ENCODE results near the gene ADAMTS18. TPM values are rescaled to one million over a fixed set of nuclear protein-coding genes. Genes with fewer than 3 reads are reported as not detected.

The ADAMTS18 gene
- total RNA-seq, 2 experiments from 2014 or later, result not detected

GRCh38 chr16:77330332-77331042 is 104.3 kb downstream of the ADAMTS18 start:
- CTCF ChIA-PET, result no interaction called here
- POLR2A ChIA-PET, result no interaction called here

- ChIA-PET CTCF (no interaction called here), POLR2A (no interaction called here)
Measured at GRCh38 chr16:77328768-77329167, 106.1 kb downstream of the ADAMTS18 start.

- CTCF ChIA-PET, result no interaction called here
- POLR2A ChIA-PET, result no interaction called here
Measured at GRCh38 chr16:77328274-77328673, 106.6 kb downstream of the ADAMTS18 start.

- ChIA-PET POLR2A (no interaction called here), CTCF (no interaction called here)
Measured at GRCh38 chr16:77327717-77328116, 107.1 kb downstream of the ADAMTS18 start.

GRCh38 chr16:77324729-77325128 is 110.1 kb downstream of the ADAMTS18 start:
- ChIA-PET POLR2A (no interaction called here), CTCF (no interaction called here)

GRCh38 chr16:77323695-77324094 is 111.1 kb downstream of the ADAMTS18 start:
- CTCF ChIA-PET, result no interaction called here

GRCh38 chr16:77322757-77323156 is 112.1 kb downstream of the ADAMTS18 start:
- ChIA-PET POLR2A (no interaction called here), CTCF (no interaction called here)

More at GRCh38 chr16:77323695-77324094, 111.1 kb downstream of the ADAMTS18 start:
- POLR2A ChIA-PET, result no interaction called here

GRCh38 chr16:77317059-77317458 is 117.8 kb downstream of the ADAMTS18 start:
- CTCF ChIA-PET, result no interaction called here
- POLR2A ChIA-PET, result no interaction called here

- POLR2A ChIA-PET, result no interaction called here
- CTCF ChIA-PET, result no interaction called here
Measured at GRCh38 chr16:77310877-77311276, 124.0 kb downstream of the ADAMTS18 start.

GRCh38 chr16:77308163-77308561 is 126.7 kb downstream of the ADAMTS18 start:
- POLR2A ChIA-PET, result no interaction called here
- CTCF ChIA-PET, result interaction anchor here (1.1 kb wide), 1 partner anchor 80 kb away, joined by 3 read pairs; no protein-coding TSS in a partner anchor

GRCh38 chr16:77307426-77308162 is 127.2 kb downstream of the ADAMTS18 start:
- ChIA-PET CTCF (no interaction called here), POLR2A (no interaction called here)

GRCh38 chr16:77306075-77306474 is 128.8 kb downstream of the ADAMTS18 start:
- POLR2A ChIA-PET, result no interaction called here
- CTCF ChIA-PET, result no interaction called here

GRCh38 chr16:77304877-77305276 is 130.0 kb downstream of the ADAMTS18 start:
- ChIA-PET POLR2A (no interaction called here), CTCF (no interaction called here)

GRCh38 chr16:77304134-77304533 is 130.7 kb downstream of the ADAMTS18 start:
- POLR2A ChIA-PET, result no interaction called here
- CTCF ChIA-PET, result no interaction called here

GRCh38 chr16:77302674-77303073 is 132.2 kb downstream of the ADAMTS18 start:
- ChIA-PET CTCF (no interaction called here), POLR2A (no interaction called here)

- POLR2A ChIA-PET, result no interaction called here
- CTCF ChIA-PET, result no interaction called here
Measured at GRCh38 chr16:77302249-77302648, 132.6 kb downstream of the ADAMTS18 start.

GRCh38 chr16:77300256-77300655 is 134.6 kb downstream of the ADAMTS18 start:
- ChIA-PET CTCF (no interaction called here), POLR2A (no interaction called here)

- CTCF ChIA-PET, result no interaction called here
- POLR2A ChIA-PET, result no interaction called here
Measured at GRCh38 chr16:77299395-77299794, 135.4 kb downstream of the ADAMTS18 start.

- POLR2A ChIA-PET, result no interaction called here
- CTCF ChIA-PET, result no interaction called here
Measured at GRCh38 chr16:77298418-77299360, 136.1 kb downstream of the ADAMTS18 start.

GRCh38 chr16:77297996-77298395 is 136.8 kb downstream of the ADAMTS18 start:
- POLR2A ChIA-PET, result no interaction called here

GRCh38 chr16:77295896-77296295 is 138.9 kb downstream of the ADAMTS18 start:
- CTCF ChIA-PET, result no interaction called here

More at GRCh38 chr16:77297996-77298395, 136.8 kb downstream of the ADAMTS18 start:
- CTCF ChIA-PET, result no interaction called here

More at GRCh38 chr16:77295896-77296295, 138.9 kb downstream of the ADAMTS18 start:
- POLR2A ChIA-PET, result no interaction called here
